OCI-LY3 (cell line): ENCODE results near the gene BRSK2.

Source experiments
- CTCF ChIP-seq: fragments of 200-600, 300-600 bp; sonication (generic); IDR thresholded peaks from 2 replicates; pipeline ENCODE4 v1.5.1; 2014; ENCODE audit warnings: antibody characterized with exemption, low read length, low read depth
- EZH2phosphoT487 ChIP-seq: fragments of 200-600 bp; shearing (Covaris generic); IDR thresholded peaks from 2 replicates; pipeline ENCODE4 v1.6.1; 2018; ENCODE audit warnings: antibody characterized with exemption, mixed run types, low read depth

- TF ChIP-seq CTCF (no peak), EZH2phosphoT487 (no peak)
Measured at GRCh38 chr11:1460986-1461825, 71.5 kb downstream of the BRSK2 start.
